Stimulated activated CD8-positive, alpha-beta memory T cell treated with anti-CD3 and anti-CD28 coated beads, Interleukin-7, amount 100 ng/mL, for 48 hours (primary cell): ENCODE results near the gene THRAP3.

Experiments used
- DNase-seq, 2 donors: peaks; one replicate each; pipeline ENCODE4 v3.0.0-alpha.2; 2020; ENCODE audit warnings: low read depth in 1 of 2; ENCODE audit errors: extremely low read depth in 1 of 2

THRAP3 gene

DNA sequence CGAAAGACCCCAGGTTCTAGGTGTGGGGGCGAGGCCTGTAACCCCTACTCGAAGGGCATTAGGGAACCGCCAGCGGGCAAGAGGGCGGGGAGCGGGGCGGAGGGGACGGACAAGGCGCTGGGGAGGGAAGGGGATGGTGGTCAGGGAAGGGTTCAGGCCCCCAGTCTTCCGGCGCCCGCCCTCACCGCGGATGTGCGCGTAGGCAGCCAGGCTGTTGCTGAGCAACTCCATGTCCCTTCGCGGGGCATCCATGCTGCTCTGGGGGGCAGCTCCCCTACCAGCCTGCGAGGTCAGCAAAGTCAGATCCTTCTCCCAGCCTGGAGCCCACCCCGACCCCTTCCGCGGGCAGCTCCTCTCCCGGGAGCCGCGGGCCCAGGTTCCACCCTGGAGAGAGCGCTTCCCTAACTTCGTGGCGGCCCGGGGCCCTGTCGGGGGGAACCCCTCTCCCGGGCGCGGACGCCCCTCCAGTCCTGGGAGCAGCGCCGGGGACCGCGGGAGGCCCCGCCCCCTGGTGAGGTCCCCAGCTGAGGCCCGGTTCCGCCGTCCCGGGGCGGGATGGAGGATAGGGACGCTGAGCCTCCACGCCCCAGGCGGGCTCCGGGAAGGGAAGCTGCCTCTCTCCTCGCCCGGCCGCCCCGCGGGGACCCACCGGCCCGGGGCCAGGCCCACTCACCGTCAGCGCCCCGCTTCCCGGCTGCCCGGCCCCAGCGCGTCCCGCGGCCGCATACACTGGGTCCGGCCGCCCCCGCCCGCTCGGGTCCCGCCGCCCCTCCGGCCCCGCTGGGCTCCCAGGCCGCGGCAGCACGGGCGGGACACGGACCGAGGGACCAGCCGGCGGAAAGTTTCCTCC lies 98.8 kb downstream of the THRAP3 start:
- DNase-seq = peak in 1 of 2 donors; percentile 39

DNA sequence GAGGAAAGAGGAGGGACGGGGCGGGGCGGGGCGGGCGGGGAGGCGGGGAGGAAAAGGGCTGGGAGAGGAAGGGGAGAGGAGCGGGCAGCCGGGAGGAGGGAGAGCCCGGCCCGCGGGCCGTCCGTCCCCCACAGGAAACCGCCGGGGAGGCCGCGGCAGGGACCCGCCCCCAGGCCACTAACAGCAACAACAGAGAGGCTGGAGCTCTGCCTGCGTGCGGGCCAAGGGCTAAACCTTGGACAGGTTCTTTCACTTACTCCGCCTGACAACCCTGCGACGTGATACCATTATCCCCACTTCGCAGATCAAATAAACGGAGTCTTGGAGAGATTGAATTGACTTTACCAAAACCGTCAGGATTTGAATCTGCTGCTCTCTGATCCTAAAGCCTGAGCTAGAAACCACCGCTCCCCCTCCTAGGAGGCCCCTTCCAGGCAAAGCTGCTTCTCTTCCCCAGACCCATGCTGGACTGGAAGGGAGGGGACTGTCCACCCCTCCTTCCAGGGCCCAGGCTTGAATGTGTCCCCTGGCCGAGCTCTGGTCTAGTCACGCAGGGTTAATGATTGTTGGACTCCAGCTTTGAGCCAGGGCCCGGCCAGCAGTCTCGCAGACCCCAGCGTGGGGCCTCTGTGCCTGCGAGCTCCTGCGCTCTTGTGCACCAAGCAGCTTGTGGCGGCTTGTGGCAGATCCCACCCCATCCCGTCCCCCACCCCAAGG lies 99.6 kb downstream of the THRAP3 start, which contains the start of gene EVA1B:
EVA1B (minus strand) TSS at position 10 of the 717 bp plus-strand sequence. CDS start 608 bp downstream, outside the sequence.
- peak in 1 of 2 donors; percentile 42 for DNase-seq

DNA sequence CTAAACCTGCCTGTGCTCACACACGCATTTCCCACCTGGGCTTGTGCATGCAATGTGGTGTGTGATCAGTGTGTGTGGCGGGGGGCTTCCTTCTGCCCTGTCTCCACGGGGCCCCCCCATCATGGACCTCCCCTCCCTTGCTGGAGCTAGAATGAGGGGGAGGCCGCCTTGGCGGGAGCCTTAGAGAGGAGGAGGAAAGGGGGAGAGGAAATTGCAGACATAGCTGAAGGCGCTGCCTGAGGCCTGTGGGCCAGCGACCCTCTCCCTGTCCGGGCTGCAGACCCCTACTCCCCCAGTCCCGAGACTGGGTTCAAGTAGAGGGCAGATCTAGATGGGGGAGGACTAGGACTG lies 100.1 kb downstream of the THRAP3 start:
- no peak for DNase-seq

- DNase-seq = no peak
Observed at GRCh38 chr1:36326499-36326898, 102.3 kb downstream of the THRAP3 start.

GRCh38 chr1:36327421-36328087 lies 103.3 kb downstream of the THRAP3 start:
- no peak for DNase-seq

- no peak for DNase-seq
Observed at GRCh38 chr1:36328088-36328480, 103.8 kb downstream of the THRAP3 start.

DNA sequence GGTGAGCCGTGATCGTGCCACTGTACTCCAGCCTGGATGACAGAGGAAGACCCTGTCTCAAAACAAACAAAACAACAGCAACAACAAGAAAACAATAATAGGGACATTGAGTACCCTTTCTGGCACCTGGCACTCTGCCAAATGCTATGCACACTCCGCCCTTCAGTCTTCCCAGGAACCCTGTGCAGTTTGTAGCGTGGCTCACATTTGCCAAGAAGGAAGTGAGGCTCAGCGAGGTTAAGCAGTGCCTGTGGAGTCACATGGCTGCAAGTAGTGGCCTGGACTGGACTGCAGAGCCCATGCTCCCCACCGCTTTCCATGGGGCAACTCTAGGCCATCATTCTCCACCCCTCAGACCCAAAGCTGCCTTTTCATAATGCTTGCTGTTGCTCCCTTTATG lies 104.5 kb downstream of the THRAP3 start:
- DNase-seq = no peak

GRCh38 chr1:36329817-36330216 lies 105.6 kb downstream of the THRAP3 start:
- no peak for DNase-seq

DNA sequence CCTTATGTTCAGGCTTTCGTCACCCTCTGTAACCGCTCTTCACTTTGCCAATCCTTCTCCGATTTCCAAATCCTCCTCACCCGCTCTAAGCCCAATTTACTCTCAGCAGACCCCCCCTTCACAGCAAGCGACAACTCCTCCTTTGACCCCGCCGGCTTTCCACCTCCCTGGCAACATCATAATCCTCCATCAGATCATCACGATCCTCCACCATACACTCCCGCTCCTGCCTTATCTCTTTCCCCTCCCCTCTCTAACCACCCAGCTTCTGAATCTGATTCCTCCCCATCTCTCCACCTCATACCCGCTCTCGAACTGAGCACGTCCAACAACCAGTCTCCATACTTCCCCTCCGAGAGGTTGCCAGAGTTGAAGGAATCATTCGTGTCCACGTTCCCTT lies 106.7 kb downstream of the THRAP3 start:
- no peak for DNase-seq

DNA sequence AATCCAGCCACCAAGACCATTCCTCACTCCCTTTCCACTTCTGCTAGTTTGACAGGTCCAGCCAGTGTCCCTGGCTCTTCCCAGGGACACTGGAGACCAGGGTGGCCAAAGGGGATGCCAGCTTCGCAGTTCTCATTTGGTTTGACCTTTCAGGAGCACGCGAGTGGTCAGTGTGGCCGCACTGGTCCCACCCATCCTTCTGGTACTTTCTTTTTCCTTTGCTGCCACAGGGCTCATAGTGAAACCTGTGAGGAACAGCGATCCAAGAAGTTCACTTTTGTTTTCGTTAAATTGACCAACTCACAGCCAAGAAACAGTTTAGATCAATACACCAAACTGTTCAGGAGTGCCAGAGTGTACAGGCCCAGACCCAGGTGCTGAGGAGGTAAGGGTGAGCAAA lies 113.6 kb downstream of the THRAP3 start:
- no peak for DNase-seq

DNA sequence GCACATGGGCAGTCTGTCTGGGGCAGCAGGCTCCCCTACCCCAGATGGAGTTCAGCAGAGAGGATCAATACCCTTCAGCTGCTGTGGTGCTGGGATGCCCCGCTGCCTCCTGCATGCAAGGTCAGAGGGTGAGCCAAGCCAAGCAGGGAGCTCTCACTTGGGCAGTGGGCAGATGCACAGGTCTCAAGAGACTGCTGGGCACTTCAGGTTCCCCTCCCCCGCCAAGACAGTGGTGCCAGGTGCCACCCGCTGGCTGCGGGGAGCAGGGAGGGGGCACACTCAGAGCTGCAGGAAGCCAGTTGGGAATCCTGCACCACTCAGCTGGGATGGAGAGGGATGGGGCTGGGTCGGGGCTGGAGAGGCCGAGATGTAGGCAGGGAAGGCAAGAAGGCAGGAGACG lies 115.0 kb downstream of the THRAP3 start:
- DNase-seq = no peak

GRCh38 chr1:36339615-36340014 lies 115.4 kb downstream of the THRAP3 start:
- DNase-seq = no peak

DNA sequence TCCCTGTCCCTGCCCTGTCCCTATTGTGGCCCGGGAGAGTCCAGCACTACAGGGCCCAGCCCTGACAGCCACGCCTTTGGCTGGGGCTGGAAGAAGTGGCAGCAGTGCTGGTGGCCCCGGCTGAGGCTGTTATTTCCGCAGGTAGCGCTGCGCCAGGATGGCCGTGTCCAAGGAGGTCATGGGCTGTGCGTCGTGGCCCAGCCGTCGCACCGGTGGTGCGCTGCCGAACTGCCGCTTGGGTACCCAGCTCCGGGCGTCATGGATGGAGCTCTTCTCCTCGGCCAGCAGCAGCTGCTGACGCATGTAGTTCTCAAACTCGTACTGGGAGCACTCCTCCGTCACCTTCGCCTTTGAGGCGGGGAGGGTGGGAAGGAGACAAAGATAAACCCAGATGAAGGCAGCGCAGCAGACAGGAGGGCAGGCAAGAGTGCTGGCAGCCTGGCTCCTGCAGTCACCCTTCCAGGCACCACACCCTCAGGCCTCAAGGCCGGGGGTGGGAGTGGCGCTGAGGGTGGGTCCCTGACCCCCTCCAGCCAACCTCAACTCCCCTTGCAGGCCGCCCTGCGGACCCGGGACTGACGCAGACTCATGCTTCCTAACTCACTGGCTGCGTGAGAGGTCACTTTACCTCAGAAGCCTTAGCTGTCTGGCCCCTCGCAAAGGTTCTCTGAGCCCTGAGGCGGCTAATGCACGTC lies 117.5 kb downstream of the THRAP3 start:
- DNase-seq = no peak

DNA sequence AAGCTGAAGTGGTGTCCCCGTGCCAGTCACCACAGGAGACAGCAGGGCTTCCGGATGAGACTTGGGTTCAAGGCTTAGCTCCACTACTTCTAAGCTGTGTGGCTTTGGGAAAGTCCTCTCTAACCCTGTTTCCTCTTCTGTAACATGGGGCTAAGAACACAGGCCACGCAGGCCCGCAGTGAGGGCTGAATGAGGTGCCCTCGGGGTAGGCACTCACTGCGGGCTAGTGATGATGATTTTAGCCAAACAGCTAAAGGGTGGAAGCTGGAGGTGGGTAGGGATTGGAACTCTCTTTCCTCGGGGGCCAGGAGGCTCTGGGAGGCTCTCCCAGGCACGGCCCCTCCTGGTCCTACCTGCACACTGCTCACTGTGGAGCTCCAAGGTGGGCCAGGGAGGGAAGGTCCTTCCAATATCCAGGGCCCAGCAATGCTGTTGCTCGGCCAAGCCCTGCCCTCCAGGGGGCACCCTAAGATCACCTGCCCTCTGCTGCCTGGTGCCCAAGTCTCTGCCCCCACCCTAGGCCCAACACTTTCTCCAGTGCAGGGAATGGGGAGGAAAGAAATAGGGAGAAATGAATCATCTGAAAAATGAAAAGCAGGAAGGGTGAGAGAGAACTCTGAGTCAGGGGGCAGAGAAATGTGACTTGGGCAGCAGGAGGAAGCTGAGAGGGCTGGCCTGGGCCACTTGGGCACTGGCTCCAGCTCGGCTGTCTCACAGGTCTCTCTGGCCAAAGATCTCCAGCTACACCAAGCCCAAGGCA lies 118.4 kb downstream of the THRAP3 start:
- no peak for DNase-seq

DNA sequence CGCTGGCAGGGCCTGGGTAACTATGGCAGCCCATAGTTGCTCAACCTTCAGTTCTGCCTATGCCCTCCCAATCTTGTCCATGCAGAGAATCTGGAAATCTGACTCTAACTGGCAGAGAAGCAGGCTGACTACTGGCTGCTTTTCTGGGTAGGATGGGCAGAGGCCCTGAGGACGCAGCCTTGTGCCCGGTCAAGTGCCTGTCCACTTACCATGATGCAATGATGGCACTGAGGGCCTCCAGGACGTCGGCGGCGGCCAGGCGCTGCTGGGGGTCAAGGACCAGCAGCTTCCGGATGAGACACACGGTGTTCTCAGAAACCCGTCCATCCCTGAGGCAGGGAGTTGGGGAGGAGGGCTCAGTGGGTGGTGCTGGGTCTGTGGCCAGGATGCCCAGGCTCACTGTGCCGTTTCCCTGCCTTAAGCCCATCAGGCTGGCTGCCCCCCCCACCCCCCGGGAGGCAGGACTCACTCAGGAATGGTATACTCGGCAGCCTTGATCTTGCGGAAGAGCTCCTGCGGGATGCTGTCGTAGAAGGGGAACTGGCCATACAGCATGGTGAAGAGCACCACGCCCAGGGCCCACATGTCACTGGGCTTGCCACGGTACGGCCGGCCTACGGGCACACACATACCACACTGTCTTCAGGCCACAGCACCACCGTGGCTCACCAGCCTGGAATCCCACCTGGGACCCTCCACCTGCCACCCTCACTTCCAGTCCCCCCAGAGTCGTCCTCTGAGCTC lies 119.6 kb downstream of the THRAP3 start:
- no peak for DNase-seq

- DNase-seq = no peak
Observed at GRCh38 chr1:36344395-36344680, 120.1 kb downstream of the THRAP3 start.

DNA sequence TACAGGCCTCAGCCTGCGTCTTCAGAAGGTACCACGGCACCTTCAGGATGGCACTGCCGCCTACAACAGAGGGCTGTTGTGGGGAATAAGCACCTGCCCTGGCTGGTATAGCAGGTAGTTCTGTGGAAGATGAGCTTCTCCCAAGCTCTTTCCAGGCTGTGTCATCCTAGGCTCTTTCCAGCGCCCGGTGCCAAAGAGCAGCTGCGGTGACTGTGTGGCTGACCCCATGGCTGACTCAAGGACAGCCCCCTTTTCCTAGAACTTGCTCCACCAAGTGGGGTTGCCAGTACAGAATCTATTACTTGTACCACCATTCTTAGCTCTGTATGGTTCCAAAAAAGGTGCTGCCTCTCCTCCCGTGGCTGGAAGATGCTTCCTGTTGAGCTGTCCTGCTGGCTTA lies 121.1 kb downstream of the THRAP3 start:
- DNase-seq = no peak

DNA sequence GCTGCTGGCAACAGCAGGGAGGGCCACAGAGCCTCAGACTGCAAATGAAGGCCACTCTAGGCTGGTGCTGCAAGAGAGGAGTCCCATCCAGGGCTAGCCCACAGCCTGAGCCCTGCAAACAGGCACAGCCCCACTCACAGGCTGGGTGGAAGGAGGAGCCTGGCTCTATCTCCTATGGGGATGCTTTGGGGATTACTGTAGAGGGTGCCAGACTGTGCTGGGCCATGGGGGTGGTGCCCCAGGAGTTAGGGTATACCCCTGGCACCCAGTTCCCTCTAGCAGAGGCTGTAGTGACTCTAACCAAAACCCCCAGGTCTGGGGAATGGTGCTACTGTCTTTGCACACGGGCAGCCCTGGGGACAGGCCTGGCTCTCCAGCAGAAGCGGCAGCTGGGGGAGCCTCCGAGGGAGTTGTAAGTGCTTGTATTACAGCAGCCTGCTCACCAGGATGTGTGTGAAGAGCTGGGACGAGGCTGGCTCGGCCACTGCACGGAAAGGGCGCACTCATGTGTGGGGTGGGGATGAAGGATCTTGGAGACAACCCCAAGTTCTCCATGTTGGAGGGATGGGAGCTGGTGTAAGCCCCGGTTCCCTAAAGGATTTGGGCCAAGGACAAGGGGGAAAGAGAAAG lies 122.6 kb downstream of the THRAP3 start:
- no peak for DNase-seq

GRCh38 chr1:36349241-36349671 lies 125.0 kb downstream of the THRAP3 start:
- no peak for DNase-seq
